Fibroblast of gingiva (primary cell): ENCODE measurements around the gene TRIM62.
"Not testable (repeated sequence)": the region's sequence is repeated elsewhere in the genome, so short reads cannot be mapped to it uniquely, and the experiment has no call there.

ENCODE experiments used
- DNase-seq: peaks from one replicate; pipeline ENCODE4 v3.0.0-alpha.2; 2011; ENCODE audit warnings: low read depth

The TRIM62 gene

GRCh38 chr1:33158366-33158765 is 23.5 kb downstream of the TRIM62 start:
- no peak for DNase-seq

GRCh38 chr1:33157131-33157530 is 24.7 kb downstream of the TRIM62 start:
- no peak for DNase-seq

- DNase-seq, result no peak
These were observed 25.8 kb downstream of the TRIM62 start for GRCh38 chr1:33155877-33156538.

GRCh38 chr1:33153650-33154049 is 28.2 kb downstream of the TRIM62 start:
- DNase-seq, result no peak

- peak; percentile 97 for DNase-seq
These were observed 29.0 kb downstream of the TRIM62 start for GRCh38 chr1:33152685-33153432.

GRCh38 chr1:33151116-33151515 is 30.7 kb downstream of the TRIM62 start:
- no peak for DNase-seq

- DNase-seq, result no peak
These were observed 31.3 kb downstream of the TRIM62 start for GRCh38 chr1:33150522-33150921.

GRCh38 chr1:33149453-33150190 is 32.2 kb downstream of the TRIM62 start:
- DNase-seq, result no peak

- DNase-seq, result no peak
These were observed 33.2 kb downstream of the TRIM62 start for GRCh38 chr1:33148615-33149014.

- DNase-seq, result peak; percentile 42
These were observed 33.9 kb downstream of the TRIM62 start for GRCh38 chr1:33147997-33148314.

GRCh38 chr1:33147275-33147996 is 34.4 kb downstream of the TRIM62 start:
- DNase-seq, result no peak

- no peak for DNase-seq
These were observed 35.8 kb downstream of the TRIM62 start for GRCh38 chr1:33146003-33146402.

GRCh38 chr1:33143698-33144097 is 38.1 kb downstream of the TRIM62 start:
- peak; percentile 88 for DNase-seq

GRCh38 chr1:33143176-33143575 is 38.7 kb downstream of the TRIM62 start:
- peak; percentile 64 for DNase-seq

- DNase-seq, result no peak
These were observed 39.3 kb downstream of the TRIM62 start for GRCh38 chr1:33142483-33143064.

GRCh38 chr1:33141781-33142180 is 40.1 kb downstream of the TRIM62 start:
- DNase-seq, result no peak

GRCh38 chr1:33141216-33141615 is 40.6 kb downstream of the TRIM62 start:
- DNase-seq, result no peak

GRCh38 chr1:33140153-33141149 is 41.4 kb downstream of the TRIM62 start:
- no peak for DNase-seq

GRCh38 chr1:33137800-33138199 is 44.0 kb downstream of the TRIM62 start:
- peak; percentile 27 for DNase-seq

GRCh38 chr1:33136041-33136440 is 45.8 kb downstream of the TRIM62 start:
- DNase-seq, result not testable (repeated sequence)
